K562 (cell line): ENCODE data around the gene CXCL1. TPM values are rescaled to one million over a fixed set of nuclear protein-coding genes. Genes with fewer than 3 reads are reported as not detected.

Experiments
- ATAC-seq: fragments of 200-7000 bp; cut with Tn5 transposase; 3 replicates; pipeline ENCODE4 v1.9.1; 2020; ENCODE audit warnings: moderate library complexity
- BruUV-seq: library from RNA; stranded (reverse); fragments of 400-500 nt; replicated peaks from 2 replicates; lab custom pipeline; 2021; lab: Mats Ljungman, UMichigan
- CTCF ChIA-PET: fragments of 300-600 bp; formaldehyde crosslinking; extraction: SDS; loops from one replicate; lab custom pipeline; 2021; ENCODE audit warnings: low intra/inter-chr PET ratio; lab: Yijun Ruan, JAX
- POLR2A ChIA-PET: fragments of 300-600, 350-650 bp; sonication (Branson Sonifier 250); formaldehyde crosslinking; extraction: SDS; loops from one replicate; lab custom pipeline; 2021; ENCODE audit warnings: antibody characterized with exemption, inconsistent platforms; lab: Yijun Ruan, JAX
- DNase-seq, 4 experiments: peaks; one replicate each; pipeline versions ENCODE4 v3.0.0 to v3.0.0-alpha.2; 2011 to 2018; ENCODE audit warnings: low spot score in 3 of 4, mixed read lengths in 3 of 4; ENCODE audit errors: extremely low read depth in 1 of 4
- FAIRE-seq: peaks from 2 replicates; lab custom pipeline; 2011; peaks lifted over from hg19 to GRCh38; lab: Jason Lieb, UNC
- H2AFZ ChIP-seq: 2 replicates; pipeline ENCODE4 v1.6.0; 2011; ENCODE audit warnings: low read depth, low read length, control low read depth, inconsistent platforms
- H3K27ac ChIP-seq: fragments of 200-600 bp; 3 replicates; pipeline ENCODE4 v1.8.0; 2011; ENCODE audit warnings: low read depth, mild to moderate bottlenecking, control low read depth, inconsistent platforms, low read length, moderate library complexity, mixed read lengths; ENCODE audit errors: extremely low read depth
- H3K27me3 ChIP-seq, 2 experiments: fragments of 300-600 bp in 1 of 2; 2 replicates in 1 of 2; 3 replicates in 1 of 2; pipeline versions ENCODE4 v1.6.0 to v1.8.0; 2011; ENCODE audit warnings: inconsistent platforms in 2 of 2, low read length in 2 of 2, mild to moderate bottlenecking in 1 of 2, mixed read lengths in 1 of 2, moderate library complexity in 1 of 2; ENCODE audit not compliant: control insufficient read depth in 2 of 2, insufficient read depth in 2 of 2
- H3K36me3 ChIP-seq: fragments of 300-600 bp; 3 replicates; pipeline ENCODE4 v1.8.0; 2011; ENCODE audit warnings: mild to moderate bottlenecking, low read length, inconsistent platforms; ENCODE audit not compliant: control insufficient read depth, insufficient read depth
- H3K4me1 ChIP-seq, 2 experiments: fragments of 200-600 bp in 1 of 2; replicated peaks in 1 of 2; 2 replicates in 1 of 2; 3 replicates in 1 of 2; pipeline versions ENCODE4 v1.5.1 to v1.8.0; 2011; ENCODE audit warnings: inconsistent platforms in 2 of 2, low read length in 2 of 2, mild to moderate bottlenecking in 1 of 2, mixed read lengths in 1 of 2, moderate library complexity in 1 of 2; ENCODE audit not compliant: control insufficient read depth in 2 of 2, insufficient read depth in 2 of 2
- H3K4me2 ChIP-seq: 2 replicates; pipeline ENCODE4 v1.6.1; 2011; ENCODE audit warnings: low read length, control low read depth, inconsistent platforms, mixed read lengths; ENCODE audit not compliant: insufficient read depth
- H3K4me3 ChIP-seq: fragments of 200-600 bp; sonication (generic), shearing (Covaris generic); 2 replicates; pipeline ENCODE4 v1.5.1; 2016; ENCODE audit warnings: control low read depth, inconsistent platforms
- H3K79me2 ChIP-seq: fragments of 200-600 bp; 3 replicates; pipeline ENCODE4 v1.8.0; 2011; ENCODE audit warnings: low read length, inconsistent platforms; ENCODE audit not compliant: control insufficient read depth, insufficient read depth
- H3K9ac ChIP-seq, 2 experiments: 2 replicates each; pipeline versions ENCODE4 v1.6.0 to v1.6.1; 2011; ENCODE audit warnings: low read depth in 2 of 2, low read length in 2 of 2, control low read depth in 1 of 2, inconsistent platforms in 1 of 2, mild to moderate bottlenecking in 1 of 2, mixed read lengths in 1 of 2; ENCODE audit not compliant: insufficient read depth in 1 of 2
- H3K9me1 ChIP-seq: one replicate; pipeline ENCODE4 v1.6.0; 2011; ENCODE audit warnings: inconsistent platforms, mild to moderate bottlenecking, low read length, moderate library complexity; ENCODE audit not compliant: control insufficient read depth, insufficient read depth
- H3K9me3 ChIP-seq: replicated peaks from 2 replicates; pipeline ENCODE4 v1.5.1; 2011; ENCODE audit warnings: low read depth, low read length, inconsistent platforms; ENCODE audit not compliant: control insufficient read depth, insufficient read depth
- H4K20me1 ChIP-seq: replicated peaks from 2 replicates; pipeline ENCODE4 v1.6.1; 2011; ENCODE audit warnings: low read length, inconsistent platforms, mixed read lengths; ENCODE audit not compliant: control insufficient read depth, insufficient read depth
- E2F3 ChIP-seq: fragments of 250-450 bp; sonication (Bioruptor Pico); IDR thresholded peaks from 2 replicates; pipeline ENCODE4 v1.4.0; 2020; ENCODE audit warnings: mild to moderate bottlenecking
- HDAC3 ChIP-seq: fragments of 450-650 bp; IDR thresholded peaks from 2 replicates; pipeline ENCODE4 v1.6.1; 2018; ENCODE audit warnings: borderline replicate concordance, mild to moderate bottlenecking, moderate library complexity; ENCODE audit not compliant: partially characterized antibody
- HLTF ChIP-seq: fragments of 450-650 bp; IDR thresholded peaks from 2 replicates; pipeline ENCODE4 v1.6.1; 2016
- KDM5B ChIP-seq: fragments of 200-600 bp; sonication (generic); IDR thresholded peaks from 2 replicates; pipeline ENCODE4 v1.6.1; 2012; ENCODE audit warnings: low read depth, mild to moderate bottlenecking, moderate library complexity, low read length, control low read depth, inconsistent platforms; ENCODE audit not compliant: insufficient replicate concordance
- NR4A1 ChIP-seq, 2 experiments: fragments of 250-450 bp in 1 of 2; fragments of 450-650 bp in 1 of 2; sonication (Bioruptor Pico) in 1 of 2; IDR thresholded peaks; 2 replicates each; pipeline versions ENCODE4 v1.4.0 to v1.6.1; 2016 to 2020; ENCODE audit warnings: mild to moderate bottlenecking in 2 of 2, missing compliant biosample characterization in 1 of 2, missing genetic modification characterization in 1 of 2, moderate library complexity in 1 of 2
- PCBP1 ChIP-seq: fragments of 200-400 bp; formaldehyde crosslinking; IDR thresholded peaks from 2 replicates; pipeline ENCODE4 v1.6.1; 2018; ENCODE audit warnings: mild to moderate bottlenecking, low read depth, low read length; ENCODE audit not compliant: poor library complexity, severe bottlenecking
- SLC30A9 ChIP-seq: fragments of 250-450 bp; sonication (Bioruptor Pico); IDR thresholded peaks from 2 replicates; pipeline ENCODE4 v1.8.0; 2022; ENCODE audit warnings: mild to moderate bottlenecking, moderate library complexity
- SPI1 ChIP-seq: IDR thresholded peaks from 2 replicates; pipeline ENCODE4 v1.6.1; 2011; ENCODE audit warnings: low read depth, low read length, control low read depth, borderline replicate concordance
- TBL1XR1 ChIP-seq, 2 experiments: IDR thresholded peaks; 2 replicates each; pipeline ENCODE4 v1.6.1; 2012; ENCODE audit warnings: improper control_type of control experiment in 2 of 2, low read length in 2 of 2, mild to moderate bottlenecking in 1 of 2
- TEAD1 ChIP-seq, 2 experiments: fragments of 450-650 bp in 1 of 2; sonication (generic) in 1 of 2; formaldehyde crosslinking; IDR thresholded peaks; 2 replicates each; pipeline versions ENCODE4 v1.4.0 to v1.8.0; 2020 to 2022; ENCODE audit warnings: mild to moderate bottlenecking in 2 of 2, missing genetic modification reagents in 1 of 2
- ZFX ChIP-seq: sonication (generic); formaldehyde crosslinking; IDR thresholded peaks from 2 replicates; pipeline ENCODE4 v1.8.0; 2022; ENCODE audit warnings: mild to moderate bottlenecking, missing genetic modification reagents, moderate library complexity
- WGBS: fragments of 100-300 bp; shearing (Covaris generic); methylation state at CpG from one replicate; pipeline ENCODE4 v1.1.6; 2016; ENCODE audit warnings: low coverage, mixed read lengths; ENCODE audit not compliant: insufficient coverage; ENCODE audit errors: missing lambda C conversion rate; 5-methylcytosine and 5-hydroxymethylcytosine counted together
- in situ Hi-C: fragments of 300-500 bp; cut with MboI; formaldehyde crosslinking; loops from 4 replicates; pipeline ENCODE4 v1.15.0; 2018; ENCODE audit warnings: inconsistent platforms, mixed read lengths
- intact Hi-C: fragments of 100-400 bp; cut with micrococcal nuclease; formaldehyde crosslinking; loops from 2 replicates; pipeline ENCODE4 v1.14.2; 2022
- polyA plus RNA-seq, 8 experiments: library from polyadenylated mRNA; depleted of rRNA in 4 of 8; stranded (reverse) in 5 of 8; unstranded in 3 of 8; fragments of >200 nt; fragmentation: Nextera tagmentation in 2 of 8; fragmentation: Illumina TruSeq in 1 of 8; extraction: Ambion mirVana in 2 of 8; extraction: Trizol in 1 of 8; gene quantifications; 2 replicates each; pipeline versions ENCODE4 v1.2.1 to v1.2.3, GENCODE V29; 2011 to 2014; ENCODE audit warnings: inconsistent platforms in 1 of 8, missing spikeins in 1 of 8
- total RNA-seq, 7 experiments: library from RNA; depleted of rRNA in 6 of 7; stranded (reverse); fragments of >200 nt in 6 of 7; fragmentation: Illumina TruSeq in 2 of 7; extraction: Trizol in 2 of 7; gene quantifications; 2 replicates each; pipeline versions ENCODE4 v1.2.1 to v1.2.3, GENCODE V29; 2011 to 2021; ENCODE audit warnings: low replicate concordance in 1 of 7
- TF ChIP-seq, protein P1 (sequence below): fragments of 250-450 bp; sonication (Bioruptor Pico); IDR thresholded peaks from 2 replicates; pipeline ENCODE4 v1.5.0; 2021; ENCODE audit warnings: mild to moderate bottlenecking, borderline replicate concordance
- TF ChIP-seq, protein P2 (sequence below): fragments of 250-450 bp; sonication (Bioruptor Pico); IDR thresholded peaks from 2 replicates; pipeline ENCODE4 v1.4.0; 2020; ENCODE audit warnings: mild to moderate bottlenecking, moderate library complexity
- TF ChIP-seq, protein P3 (sequence below): sonication (generic); formaldehyde crosslinking; IDR thresholded peaks from 2 replicates; pipeline ENCODE4 v1.8.0; 2022; ENCODE audit warnings: missing genetic modification reagents, mild to moderate bottlenecking, borderline replicate concordance

CXCL1 gene
- total and polyA plus RNA-seq, 9 of the 15 experiments (the other 6 are each of a cell fraction or from before 2014, with no cell fraction given), result 0.07 to 2.2 (median 0.32) TPM; not detected in 3

DNA sequence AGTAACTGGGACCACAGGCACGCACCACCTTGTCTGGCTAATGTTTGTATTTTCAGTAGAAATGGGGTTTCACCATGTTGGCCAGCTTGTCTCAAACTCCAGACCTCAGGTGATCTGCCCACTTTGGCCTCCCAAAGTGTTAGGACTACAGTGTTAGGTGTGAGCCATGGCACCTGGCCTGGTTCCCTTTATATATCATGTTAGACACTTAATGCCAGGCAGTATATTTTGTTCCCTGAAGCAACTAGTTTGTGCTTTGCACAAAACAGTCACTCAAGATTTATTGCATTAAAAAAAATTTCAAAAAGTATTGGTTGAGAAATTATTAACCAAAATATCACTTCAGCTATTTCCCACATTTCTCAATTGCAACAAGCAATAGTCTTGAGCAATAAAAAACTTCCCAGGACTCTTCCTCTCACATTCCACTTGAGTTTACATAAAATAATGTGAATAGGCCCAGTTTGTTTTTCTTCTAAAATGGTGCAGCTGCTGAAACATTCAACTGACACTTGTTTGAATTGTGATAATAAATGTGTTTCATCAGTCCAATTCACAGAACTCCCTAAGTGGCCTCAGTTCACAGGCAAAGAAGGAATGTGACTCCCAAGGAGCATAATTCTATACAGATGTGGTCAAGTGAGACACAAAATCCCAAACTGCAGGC is 22.7 kb downstream of the CXCL1 start:
- Histone ChIP-seq H3K36me3 (no peaks in the 10 kb centered on the region), H3K9ac (no peak overlapping the region), H3K4me3 (no peak overlapping the region), H3K9me1 (no peaks in the 10 kb centered on the region), H2AFZ (no peak overlapping the region), H3K4me2 (no peak overlapping the region), H3K27me3 (no peaks in the 10 kb centered on the region), H3K9me3 (no peaks in the 10 kb centered on the region), H3K4me1 (no peaks in the 10 kb centered on the region), H3K79me2 (no peaks in the 10 kb centered on the region), H4K20me1 (no peaks in the 10 kb centered on the region), H3K27ac (no peak overlapping the region)
- in situ Hi-C loops (no loop called here), intact Hi-C loops (no loop called here)
- no peak for ATAC-seq
- DNase-seq, result no peak
- POLR2A ChIA-PET, result no interaction called here
- CTCF ChIA-PET, result no interaction called here
- TF ChIP-seq, protein P1, sequence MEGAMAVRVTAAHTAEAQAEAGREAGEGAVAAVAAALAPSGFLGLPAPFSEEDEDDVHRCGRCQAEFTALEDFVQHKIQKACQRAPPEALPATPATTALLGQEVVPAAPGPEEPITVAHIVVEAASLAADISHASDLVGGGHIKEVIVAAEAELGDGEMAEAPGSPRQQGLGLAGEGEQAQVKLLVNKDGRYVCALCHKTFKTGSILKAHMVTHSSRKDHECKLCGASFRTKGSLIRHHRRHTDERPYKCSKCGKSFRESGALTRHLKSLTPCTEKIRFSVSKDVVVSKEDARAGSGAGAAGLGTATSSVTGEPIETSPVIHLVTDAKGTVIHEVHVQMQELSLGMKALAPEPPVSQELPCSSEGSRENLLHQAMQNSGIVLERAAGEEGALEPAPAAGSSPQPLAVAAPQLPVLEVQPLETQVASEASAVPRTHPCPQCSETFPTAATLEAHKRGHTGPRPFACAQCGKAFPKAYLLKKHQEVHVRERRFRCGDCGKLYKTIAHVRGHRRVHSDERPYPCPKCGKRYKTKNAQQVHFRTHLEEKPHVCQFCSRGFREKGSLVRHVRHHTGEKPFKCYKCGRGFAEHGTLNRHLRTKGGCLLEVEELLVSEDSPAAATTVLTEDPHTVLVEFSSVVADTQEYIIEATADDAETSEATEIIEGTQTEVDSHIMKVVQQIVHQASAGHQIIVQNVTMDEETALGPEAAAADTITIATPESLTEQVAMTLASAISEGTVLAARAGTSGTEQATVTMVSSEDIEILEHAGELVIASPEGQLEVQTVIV (CRISPR knock-in tag), result no peak
- no peak for TF ChIP-seq ZFX (CRISPR knock-in tag)
- no peak for TF ChIP-seq HLTF
- TF ChIP-seq TBL1XR1 (IDR thresholded peaks at IDR 0.05; ENCODE audit: low read length in 2 of 2), result no peak
- no peak for TF ChIP-seq NR4A1 (CRISPR knock-in tag; IDR thresholded peaks at IDR 0.05)
- TF ChIP-seq NR4A1 (tag; IDR thresholded peaks at IDR 0.05), result no peak
- TF ChIP-seq, protein P2, sequence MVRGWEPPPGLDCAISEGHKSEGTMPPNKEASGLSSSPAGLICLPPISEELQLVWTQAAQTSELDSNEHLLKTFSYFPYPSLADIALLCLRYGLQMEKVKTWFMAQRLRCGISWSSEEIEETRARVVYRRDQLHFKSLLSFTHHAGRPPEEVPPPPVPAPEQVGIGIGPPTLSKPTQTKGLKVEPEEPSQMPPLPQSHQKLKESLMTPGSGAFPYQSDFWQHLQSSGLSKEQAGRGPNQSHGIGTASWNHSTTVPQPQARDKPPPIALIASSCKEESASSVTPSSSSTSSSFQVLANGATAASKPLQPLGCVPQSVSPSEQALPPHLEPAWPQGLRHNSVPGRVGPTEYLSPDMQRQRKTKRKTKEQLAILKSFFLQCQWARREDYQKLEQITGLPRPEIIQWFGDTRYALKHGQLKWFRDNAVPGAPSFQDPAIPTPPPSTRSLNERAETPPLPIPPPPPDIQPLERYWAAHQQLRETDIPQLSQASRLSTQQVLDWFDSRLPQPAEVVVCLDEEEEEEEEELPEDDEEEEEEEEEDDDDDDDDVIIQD (CRISPR knock-in tag), result no peak
- TF ChIP-seq SLC30A9, result no peak
- no peak for TF ChIP-seq E2F3 (CRISPR knock-in tag)
- TF ChIP-seq KDM5B, result no peak
- TF ChIP-seq, protein P3, sequence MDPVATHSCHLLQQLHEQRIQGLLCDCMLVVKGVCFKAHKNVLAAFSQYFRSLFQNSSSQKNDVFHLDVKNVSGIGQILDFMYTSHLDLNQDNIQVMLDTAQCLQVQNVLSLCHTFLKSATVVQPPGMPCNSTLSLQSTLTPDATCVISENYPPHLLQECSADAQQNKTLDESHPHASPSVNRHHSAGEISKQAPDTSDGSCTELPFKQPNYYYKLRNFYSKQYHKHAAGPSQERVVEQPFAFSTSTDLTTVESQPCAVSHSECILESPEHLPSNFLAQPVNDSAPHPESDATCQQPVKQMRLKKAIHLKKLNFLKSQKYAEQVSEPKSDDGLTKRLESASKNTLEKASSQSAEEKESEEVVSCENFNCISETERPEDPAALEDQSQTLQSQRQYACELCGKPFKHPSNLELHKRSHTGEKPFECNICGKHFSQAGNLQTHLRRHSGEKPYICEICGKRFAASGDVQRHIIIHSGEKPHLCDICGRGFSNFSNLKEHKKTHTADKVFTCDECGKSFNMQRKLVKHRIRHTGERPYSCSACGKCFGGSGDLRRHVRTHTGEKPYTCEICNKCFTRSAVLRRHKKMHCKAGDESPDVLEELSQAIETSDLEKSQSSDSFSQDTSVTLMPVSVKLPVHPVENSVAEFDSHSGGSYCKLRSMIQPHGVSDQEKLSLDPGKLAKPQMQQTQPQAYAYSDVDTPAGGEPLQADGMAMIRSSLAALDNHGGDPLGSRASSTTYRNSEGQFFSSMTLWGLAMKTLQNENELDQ (CRISPR knock-in tag), result no peak
- TF ChIP-seq PCBP1, result no peak
- TF ChIP-seq TEAD1 (CRISPR knock-in tag; IDR thresholded peaks at IDR 0.05), result no peak
- TF ChIP-seq SPI1, result no peak
- TF ChIP-seq HDAC3, result no peak
- no TSS peak for BruUV-seq
- 100% methylated on average over 1 of the region's 1 CpG for WGBS
- no peak for FAIRE-seq
